ENCODE measurements around the gene VEPH1. TPM values are rescaled to one million over a fixed set of nuclear protein-coding genes. Genes with fewer than 3 reads are reported as not detected.

VEPH1 gene
- total RNA-seq, 1 donor from 2014 or later = 2.8 TPM

GRCh38 chr3:157526036-157526435 is 22.8 kb upstream of the VEPH1 start:
- no peak for DNase-seq (ENCODE audit: low spot score)

- no peak for DNase-seq (ENCODE audit: low spot score)
Observed at GRCh38 chr3:157523814-157524213, 20.6 kb upstream of the VEPH1 start.

GRCh38 chr3:157522648-157523047 is 19.4 kb upstream of the VEPH1 start:
- DNase-seq (ENCODE audit: low spot score) = no peak

DNA sequence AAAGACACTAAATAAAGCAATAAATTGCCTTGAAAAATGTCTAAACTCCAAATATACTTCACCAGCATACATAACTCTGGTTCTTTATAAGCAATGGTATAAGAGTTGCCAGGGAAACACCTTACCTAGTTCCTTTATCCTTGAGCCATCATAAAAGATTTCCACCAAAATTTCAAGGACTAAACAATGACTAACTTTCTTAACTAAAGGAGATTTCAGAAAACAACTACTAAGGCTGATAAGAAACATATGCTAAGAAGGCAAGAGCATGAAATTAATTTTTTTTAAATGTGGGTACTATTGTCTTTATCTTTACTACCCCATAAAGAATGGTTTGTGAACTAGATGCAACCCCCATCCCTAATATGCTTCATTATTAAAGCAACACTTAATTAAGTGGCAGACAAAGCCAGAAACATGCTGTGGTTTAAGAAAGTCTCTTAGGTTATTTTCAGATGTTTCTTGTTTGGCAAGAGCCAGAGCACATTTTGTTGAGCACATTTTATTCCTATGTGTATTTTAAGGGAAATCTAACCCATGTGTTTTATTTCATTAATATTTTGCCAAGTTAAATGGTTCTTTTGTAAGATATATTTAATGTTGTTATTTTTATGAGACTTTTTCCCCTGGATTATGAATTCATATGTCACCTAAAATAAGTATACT is 17.4 kb upstream of the VEPH1 start:
- no peak for DNase-seq (ENCODE audit: low spot score)

GRCh38 chr3:157518881-157519280 is 15.7 kb upstream of the VEPH1 start:
- DNase-seq (ENCODE audit: low spot score) = no peak

GRCh38 chr3:157516928-157517327 is 13.7 kb upstream of the VEPH1 start:
- no peak for DNase-seq (ENCODE audit: low spot score)

DNA sequence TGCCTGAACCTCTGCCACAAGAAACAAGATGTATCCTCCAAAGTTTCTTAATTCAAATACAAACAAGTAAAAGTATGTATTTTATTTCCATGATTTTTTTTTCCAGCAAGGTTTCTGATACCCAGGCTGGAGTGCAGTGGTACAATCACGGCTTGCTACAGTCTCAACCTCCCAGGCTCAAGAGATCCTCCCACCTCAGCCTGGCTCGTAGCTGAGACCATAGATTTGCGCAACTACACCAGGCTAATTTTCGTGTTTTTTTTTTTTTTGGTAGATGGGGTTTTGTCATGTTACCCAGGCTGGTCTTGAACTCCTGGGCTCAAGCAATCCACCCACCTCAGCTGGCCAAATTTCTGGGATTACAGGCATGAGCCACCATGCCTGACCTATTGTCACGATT is 12.2 kb upstream of the VEPH1 start:
- DNase-seq (ENCODE audit: low spot score) = no peak

DNA sequence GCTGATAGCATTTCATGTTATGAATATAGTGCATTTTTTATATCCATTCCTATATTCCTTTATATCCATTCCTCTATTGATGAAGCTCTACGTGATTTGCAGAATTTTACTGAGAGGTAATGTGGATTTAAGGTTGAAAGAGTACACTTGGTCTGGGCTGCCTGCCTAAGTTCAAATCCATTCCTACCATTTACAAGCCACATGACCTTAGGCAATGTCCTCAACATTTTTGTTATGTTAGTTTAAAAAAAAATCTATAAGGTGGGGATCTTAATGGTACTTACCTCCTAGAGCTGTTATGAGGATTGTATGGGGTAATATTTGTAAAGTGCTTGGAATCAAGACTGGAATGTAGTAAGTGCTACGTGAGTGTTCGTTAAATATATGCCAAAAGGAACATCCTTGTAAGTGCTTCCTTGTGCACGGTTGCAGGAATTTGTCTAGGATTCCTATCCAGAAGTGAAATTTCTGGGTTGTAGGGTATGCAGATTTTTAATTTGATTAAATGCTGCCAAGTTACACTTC is 11.2 kb upstream of the VEPH1 start:
- no peak for DNase-seq (ENCODE audit: low spot score)

GRCh38 chr3:157513585-157513984 is 10.4 kb upstream of the VEPH1 start:
- no peak for DNase-seq (ENCODE audit: low spot score)

- DNase-seq (ENCODE audit: low spot score) = no peak
Observed at GRCh38 chr3:157512534-157512933, 9.3 kb upstream of the VEPH1 start.

- no peak for DNase-seq (ENCODE audit: low spot score)
Observed at GRCh38 chr3:157508461-157508860, 5.2 kb upstream of the VEPH1 start.

- DNase-seq (ENCODE audit: low spot score) = no peak
Observed at GRCh38 chr3:157501863-157502262, 1.4 kb downstream of the VEPH1 start.

- no peak for DNase-seq (ENCODE audit: low spot score)
Observed at GRCh38 chr3:157500232-157500631, 3.0 kb downstream of the VEPH1 start.

GRCh38 chr3:157499342-157499963 is 3.8 kb downstream of the VEPH1 start:
- DNase-seq (ENCODE audit: low spot score) = no peak

DNA sequence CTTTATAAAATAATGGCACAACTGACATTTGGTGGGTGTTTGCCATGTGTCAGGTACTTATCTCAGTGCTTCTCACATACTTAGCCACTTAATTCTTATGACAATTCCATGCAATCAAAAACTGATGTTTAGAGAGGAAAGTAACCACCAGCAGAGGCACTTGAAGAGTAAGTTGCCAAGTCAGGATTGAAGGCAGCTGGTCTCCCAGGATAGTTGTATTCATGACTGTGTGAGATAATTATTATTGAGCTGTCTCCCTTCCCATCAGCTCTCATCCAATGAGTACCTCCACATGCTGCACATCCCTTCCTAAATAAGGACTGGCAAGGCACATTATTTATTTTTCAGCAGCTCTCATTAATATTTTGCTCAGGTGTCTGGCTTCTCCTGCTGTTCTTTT is 4.8 kb downstream of the VEPH1 start:
- DNase-seq (ENCODE audit: low spot score) = no peak

- DNase-seq (ENCODE audit: low spot score) = no peak
Observed at GRCh38 chr3:157495846-157496245, 7.4 kb downstream of the VEPH1 start.

- DNase-seq (ENCODE audit: low spot score) = no peak
Observed at GRCh38 chr3:157494581-157495281, 8.5 kb downstream of the VEPH1 start.

- DNase-seq (ENCODE audit: low spot score) = no peak
Observed at GRCh38 chr3:157493627-157494550, 9.3 kb downstream of the VEPH1 start.

- DNase-seq (ENCODE audit: low spot score) = no peak
Observed at GRCh38 chr3:157491136-157491535, 12.1 kb downstream of the VEPH1 start.

DNA sequence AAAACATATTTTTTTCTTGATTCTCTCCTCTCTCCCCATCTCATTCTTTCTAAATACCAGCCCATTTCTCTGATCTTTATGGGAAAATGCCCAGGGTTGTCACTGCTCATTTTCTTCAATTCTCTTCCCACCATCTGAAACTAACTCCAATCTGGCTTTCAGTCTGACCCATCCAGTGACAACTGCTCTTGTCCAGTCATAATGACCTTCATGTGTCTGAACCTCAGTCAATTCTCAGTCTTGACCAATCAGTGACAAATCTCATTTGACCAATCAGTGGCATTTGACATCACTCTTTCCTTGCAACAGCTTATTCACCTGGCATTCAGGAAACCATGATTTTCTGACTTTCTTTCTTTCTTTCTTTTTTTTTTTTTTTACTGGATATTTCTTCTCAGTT is 15.1 kb downstream of the VEPH1 start:
- DNase-seq (ENCODE audit: low spot score) = no peak

GRCh38 chr3:157487339-157487738 is 15.9 kb downstream of the VEPH1 start:
- no peak for DNase-seq (ENCODE audit: low spot score)
